Activated T-cell treated with anti-CD3 and anti-CD28 coated beads, Interleukin-2, amount 50 U/mL, for 48 hours (primary cell): ENCODE results near the gene ODAD3.

Experiments
- DNase-seq, 2 experiments: peaks; one replicate each; pipeline ENCODE4 v3.0.0-alpha.2; 2020

ODAD3 gene

GRCh38 chr19:11373885-11374432 lies 61.0 kb downstream of the ODAD3 start:
- DNase-seq: no peak

- no peak for DNase-seq
These were observed 61.6 kb downstream of the ODAD3 start for GRCh38 chr19:11373166-11373884.

- DNase-seq: no peak
These were observed 64.2 kb downstream of the ODAD3 start for GRCh38 chr19:11370744-11371143.
